OCI-LY1 (cell line): ENCODE measurements around the gene KMT2A.

Experiments used
- EZH2 ChIP-seq: fragments of 200-600 bp; sonication (generic), shearing (Covaris generic); IDR thresholded peaks from 2 replicates; pipeline ENCODE4 v1.8.0; 2017; ENCODE audit warnings: borderline replicate concordance, mixed run types, mild to moderate bottlenecking, antibody characterized with exemption, low read length, moderate library complexity, mixed read lengths
- TF ChIP-seq, protein P1 (sequence below): fragments of 200-600 bp; sonication (generic), shearing (Covaris generic); IDR thresholded peaks from 2 replicates; pipeline ENCODE4 v1.5.1; 2017; ENCODE audit warnings: mild to moderate bottlenecking, antibody characterized with exemption, low read length, moderate library complexity, mixed read lengths

- TF ChIP-seq, protein P1, sequence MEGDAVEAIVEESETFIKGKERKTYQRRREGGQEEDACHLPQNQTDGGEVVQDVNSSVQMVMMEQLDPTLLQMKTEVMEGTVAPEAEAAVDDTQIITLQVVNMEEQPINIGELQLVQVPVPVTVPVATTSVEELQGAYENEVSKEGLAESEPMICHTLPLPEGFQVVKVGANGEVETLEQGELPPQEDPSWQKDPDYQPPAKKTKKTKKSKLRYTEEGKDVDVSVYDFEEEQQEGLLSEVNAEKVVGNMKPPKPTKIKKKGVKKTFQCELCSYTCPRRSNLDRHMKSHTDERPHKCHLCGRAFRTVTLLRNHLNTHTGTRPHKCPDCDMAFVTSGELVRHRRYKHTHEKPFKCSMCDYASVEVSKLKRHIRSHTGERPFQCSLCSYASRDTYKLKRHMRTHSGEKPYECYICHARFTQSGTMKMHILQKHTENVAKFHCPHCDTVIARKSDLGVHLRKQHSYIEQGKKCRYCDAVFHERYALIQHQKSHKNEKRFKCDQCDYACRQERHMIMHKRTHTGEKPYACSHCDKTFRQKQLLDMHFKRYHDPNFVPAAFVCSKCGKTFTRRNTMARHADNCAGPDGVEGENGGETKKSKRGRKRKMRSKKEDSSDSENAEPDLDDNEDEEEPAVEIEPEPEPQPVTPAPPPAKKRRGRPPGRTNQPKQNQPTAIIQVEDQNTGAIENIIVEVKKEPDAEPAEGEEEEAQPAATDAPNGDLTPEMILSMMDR: no peak
- TF ChIP-seq EZH2: no peak
Observed at GRCh38 chr11:118398791-118399559, 37.3 kb upstream of the KMT2A start.
